Activated T-helper 1 cell treated with Interleukin-2 at 50 U/mL for 16 hours (primary cell): ENCODE measurements around the gene BEGAIN.

ENCODE experiments used
- DNase-seq: peaks from one replicate; pipeline ENCODE4 v3.0.0-alpha.2; 2020; ENCODE audit warnings: low read depth

Gene BEGAIN

GRCh38 chr14:100549834-100550625 lies 37.2 kb downstream of the BEGAIN start:
- no peak for DNase-seq

DNA sequence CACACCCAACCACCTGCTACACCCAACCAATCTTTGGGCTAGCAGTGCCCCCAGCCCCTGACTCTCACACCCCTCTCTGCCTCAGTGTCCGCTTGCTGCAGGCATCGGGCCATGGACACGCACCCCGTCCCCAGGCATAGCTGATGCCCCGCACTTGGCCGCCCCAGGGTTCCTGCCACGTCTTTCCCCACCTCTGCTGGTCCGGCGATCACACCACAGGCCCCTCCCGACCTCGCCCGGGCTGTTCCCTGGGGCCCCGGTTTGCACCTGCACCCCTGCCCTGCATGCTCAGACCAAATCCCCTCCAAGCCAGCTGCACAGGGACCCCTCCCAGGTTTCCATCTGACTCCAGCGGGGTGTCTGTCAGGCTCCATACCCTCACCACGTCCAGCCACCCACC lies 38.3 kb downstream of the BEGAIN start:
- no peak for DNase-seq

DNA sequence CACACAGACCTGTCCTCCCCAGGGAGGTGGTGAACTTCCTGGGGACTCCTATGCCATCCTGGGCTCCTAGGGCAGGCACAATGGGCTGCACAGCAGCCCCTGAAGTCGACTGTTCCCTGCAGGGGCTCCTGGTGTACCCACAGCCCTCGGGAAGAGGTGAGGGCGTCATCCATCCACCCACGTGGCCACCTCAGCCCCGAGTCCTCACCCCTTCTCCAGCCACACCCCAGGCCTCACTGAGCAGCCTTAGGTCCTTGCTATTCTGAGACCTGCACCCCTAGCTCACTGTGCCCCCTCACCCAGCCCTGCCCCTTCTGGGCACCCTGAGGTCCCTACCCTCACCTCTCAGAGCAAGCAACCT lies 38.9 kb downstream of the BEGAIN start:
- no peak for DNase-seq

DNA sequence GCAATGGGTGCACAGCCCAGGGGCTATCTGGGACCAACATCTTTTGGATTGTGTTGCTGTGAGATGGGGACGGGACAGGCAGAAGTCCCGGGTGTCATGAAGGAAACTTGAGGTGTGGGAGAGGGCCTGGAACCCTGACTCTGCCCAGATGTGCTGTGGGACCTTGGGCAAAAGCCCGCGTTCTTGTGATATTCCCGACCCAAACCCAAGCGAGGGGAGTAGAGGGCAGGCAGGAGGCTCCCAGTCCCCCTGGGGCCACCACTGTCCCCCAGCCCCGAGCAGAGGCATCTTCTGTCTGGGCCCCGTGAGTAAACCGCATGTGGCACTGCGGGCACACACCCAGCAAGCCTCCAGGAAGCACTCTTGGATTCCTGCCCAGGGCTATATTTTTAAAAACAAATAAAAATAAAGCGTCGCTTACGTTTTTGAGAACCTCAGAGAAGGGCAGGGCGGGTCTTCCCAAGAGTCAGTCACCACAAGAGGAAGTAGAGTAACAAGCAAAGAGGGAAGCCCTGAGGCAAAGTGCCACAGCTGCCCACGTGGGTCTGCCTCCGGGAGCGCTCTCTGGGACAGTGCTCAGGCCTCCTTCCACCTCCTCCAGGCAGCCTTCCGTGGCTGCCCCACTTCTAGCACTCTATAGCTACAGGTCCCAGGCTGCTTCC lies 39.5 kb downstream of the BEGAIN start:
- no peak for DNase-seq

GRCh38 chr14:100546051-100546443 lies 41.2 kb downstream of the BEGAIN start:
- no peak for DNase-seq

- DNase-seq: no peak
These were observed 41.9 kb downstream of the BEGAIN start for GRCh38 chr14:100545359-100545758.

GRCh38 chr14:100544506-100545141 lies 42.6 kb downstream of the BEGAIN start:
- DNase-seq: no peak

- DNase-seq: no peak
These were observed 43.5 kb downstream of the BEGAIN start for GRCh38 chr14:100543471-100544455.

DNA sequence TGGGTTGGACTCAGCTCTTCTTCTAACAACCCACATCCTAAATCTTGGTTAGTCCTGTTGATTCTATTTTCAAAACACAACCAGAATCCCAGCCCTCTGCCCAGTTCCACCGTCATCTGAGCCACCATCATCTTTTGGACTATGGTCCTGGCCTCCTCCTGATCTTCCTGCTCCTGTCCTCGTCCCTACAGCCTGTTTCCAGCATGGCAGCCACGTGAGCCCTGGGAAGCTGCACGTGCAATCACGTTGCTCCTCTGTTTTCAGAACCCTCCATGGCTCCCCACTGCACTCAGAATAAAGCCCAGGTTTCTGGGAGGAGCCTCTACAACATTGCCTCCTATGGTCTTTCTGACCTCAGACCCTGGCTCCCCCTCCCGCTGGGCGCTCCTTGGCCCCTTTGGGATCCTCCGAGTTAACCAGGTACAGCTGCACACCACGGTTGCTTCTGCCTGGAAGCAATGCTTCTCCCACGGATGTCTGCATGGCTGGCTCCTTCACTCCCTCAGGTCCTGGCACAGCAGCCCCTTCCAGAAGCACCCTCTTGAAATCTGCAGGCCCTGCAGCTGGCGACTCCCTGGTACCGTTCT lies 44.5 kb downstream of the BEGAIN start:
- DNase-seq: no peak

DNA sequence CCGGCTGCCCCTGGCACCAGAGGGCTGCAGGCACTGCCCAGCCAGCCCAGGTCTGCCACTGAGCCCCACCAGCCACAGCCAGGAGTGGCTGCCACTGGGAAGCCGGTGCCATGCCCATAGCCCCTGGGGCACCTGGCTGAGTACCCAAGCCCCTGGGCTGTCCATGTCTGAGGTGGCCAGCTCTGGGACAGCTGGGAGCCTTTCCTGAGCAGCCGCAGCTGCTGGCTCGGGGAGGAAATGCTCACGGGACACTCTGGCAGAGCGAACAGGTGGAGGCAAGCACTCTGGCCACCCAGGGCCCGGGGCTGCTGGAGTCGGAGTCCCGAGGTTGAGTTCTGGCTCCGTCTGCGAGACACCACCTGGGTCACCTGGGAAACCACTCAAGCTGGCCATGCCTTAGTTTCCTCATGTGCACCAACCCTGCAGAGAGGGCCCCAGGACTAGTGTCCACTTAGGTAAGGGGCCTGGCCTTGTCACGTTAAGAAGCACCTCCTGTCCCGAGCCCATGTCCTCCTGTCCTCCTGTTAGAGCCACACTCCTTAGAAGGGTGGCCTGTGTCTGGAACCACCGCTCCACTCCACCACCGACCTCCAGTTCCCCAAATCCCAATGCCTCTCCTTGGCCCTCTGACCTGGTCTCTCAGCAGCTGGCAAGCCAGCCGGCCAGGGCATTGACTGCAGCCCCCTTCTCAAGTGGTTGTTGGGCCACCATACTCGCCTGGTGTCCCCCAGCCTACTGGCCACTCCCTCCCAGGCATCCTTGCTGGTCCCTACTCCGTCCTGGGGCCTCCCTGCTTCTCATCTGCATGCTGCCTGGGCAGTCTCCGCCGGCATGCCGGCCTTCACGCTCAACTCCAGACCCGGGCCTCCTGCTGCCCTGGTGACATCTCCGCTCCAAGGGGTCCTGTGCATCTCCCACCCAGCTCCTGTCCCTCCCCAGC lies 45.3 kb downstream of the BEGAIN start:
- no peak for DNase-seq

DNA sequence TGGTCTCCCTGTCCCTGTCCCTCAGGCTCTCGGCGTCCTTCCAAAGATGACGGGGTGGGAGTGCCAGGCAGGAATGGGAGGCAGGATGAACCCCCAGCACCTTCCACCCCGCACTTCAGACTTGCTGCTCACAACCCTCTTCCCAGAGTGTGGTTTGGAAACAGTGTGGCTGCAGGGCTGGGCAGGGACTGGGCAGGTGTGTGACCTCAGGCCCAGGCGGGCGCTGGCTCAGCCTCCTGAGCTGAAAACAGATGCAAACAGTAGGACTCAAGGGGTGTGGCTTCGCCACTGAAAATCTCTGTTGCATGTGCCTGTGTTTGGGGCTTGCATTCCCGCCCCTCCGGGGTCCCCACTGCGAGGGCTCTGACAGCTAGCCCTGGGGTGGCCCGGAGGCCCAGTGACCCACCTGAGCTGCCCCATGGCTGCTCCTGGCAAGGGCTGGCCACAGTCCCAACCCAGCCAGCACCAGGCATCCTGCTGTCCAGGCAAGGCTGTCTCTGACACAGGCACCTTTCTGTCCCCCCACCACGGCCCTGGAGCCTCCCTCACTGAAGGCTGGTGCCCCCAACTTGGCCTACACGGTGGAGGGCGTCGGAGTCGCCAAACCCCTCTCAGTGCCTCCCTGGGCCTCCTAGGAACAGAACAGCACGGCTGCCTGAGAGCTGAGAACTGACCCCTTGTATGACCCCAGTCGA lies 46.1 kb downstream of the BEGAIN start:
- DNase-seq: no peak

DNA sequence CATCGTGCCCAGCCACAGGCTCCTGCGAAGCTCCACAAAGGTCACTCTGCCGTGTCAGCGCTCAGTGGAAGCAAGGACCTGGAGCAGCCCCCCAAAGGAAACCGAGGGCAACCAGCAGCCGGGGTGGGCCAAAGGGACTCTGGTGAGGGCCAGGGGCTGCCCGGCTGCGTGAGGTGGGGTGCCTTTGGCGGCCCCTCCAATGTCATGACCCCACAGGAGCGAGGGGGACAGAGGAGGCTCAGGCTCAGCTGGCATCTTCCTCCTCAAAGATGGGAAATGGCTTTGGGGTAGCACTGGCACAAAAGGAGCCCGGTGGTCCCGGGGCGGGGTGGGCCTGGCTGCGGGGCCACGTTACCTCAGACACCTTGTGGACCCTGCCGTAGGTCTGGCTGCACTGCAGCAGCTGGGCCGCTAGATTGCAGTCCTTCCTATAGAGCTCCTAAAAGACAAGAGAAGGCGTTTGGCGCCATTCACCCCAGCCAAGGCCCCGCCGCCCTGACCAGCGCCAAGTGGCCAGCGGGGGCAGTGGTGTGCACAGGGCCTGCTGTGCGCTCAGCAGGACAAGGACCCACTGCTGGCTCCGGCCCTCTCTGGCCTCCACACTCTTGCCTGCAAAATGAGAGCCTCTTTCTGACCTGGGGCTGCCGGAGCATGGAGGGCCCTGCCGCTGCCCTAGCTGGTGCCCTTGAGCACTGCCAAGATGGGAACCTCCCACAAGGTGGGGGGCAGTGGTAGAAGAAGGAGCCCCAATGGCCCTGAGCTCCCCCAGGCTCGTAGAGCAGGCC lies 46.9 kb downstream of the BEGAIN start:
- no peak for DNase-seq

GRCh38 chr14:100539766-100540140 lies 47.5 kb downstream of the BEGAIN start:
- no peak for DNase-seq

GRCh38 chr14:100539003-100539660 lies 48.1 kb downstream of the BEGAIN start:
- DNase-seq: no peak

GRCh38 chr14:100538351-100539002 lies 48.7 kb downstream of the BEGAIN start:
- no peak for DNase-seq

DNA sequence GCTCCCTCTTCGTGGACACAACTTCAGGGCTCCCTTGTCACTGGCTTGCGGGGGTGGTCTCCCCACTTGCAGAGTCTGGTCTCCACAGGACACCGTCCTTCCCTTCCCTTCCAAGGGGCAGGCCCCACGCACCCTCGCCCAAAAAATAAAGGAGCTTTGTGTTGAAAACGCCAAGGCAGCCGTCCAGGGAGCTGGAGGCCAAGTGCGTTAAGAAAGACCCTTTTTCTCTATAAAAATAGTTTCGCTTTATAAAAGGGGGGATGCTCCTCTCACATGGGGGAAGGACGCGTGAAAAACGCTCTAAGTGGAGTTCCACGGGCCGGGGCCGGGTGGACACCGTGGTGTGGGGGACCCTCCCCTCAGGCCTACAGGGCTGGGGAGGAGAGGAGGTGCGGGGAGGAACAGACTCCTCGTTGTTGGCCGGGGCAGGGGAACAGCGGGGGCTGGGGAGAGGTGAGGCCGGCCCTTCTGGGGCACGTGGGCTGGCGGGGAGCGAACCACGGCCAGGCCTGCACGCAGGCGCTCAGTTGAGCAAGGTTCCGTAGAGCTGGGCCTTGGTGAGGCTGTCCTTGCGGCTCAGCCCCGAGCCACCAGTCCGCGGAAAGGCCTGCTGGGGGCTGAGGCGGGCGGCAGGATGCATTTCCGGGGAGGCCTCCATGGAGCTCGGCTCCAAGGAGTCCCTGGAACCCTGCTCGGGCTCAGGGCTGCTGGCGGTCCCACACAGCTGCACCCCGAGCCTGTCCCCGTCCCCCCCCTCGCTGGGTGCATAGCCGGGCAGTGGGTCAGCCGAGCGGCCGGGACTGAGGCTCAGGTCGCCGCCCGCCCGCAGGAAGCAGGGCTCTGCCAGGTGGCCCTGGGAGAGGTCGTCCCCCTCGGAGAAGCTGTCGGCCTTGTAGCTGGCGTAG lies 49.5 kb downstream of the BEGAIN start:
- DNase-seq: no peak
